Loucy (cell line): ENCODE data around the gene TDP1.

Experiments used
- H2AFZ ChIP-seq: fragments of 200-600 bp; sonication (generic); 2 replicates; pipeline ENCODE4 v1.6.0; 2016; ENCODE audit warnings: antibody characterized with exemption, mild to moderate bottlenecking, low read length, moderate library complexity
- H3F3A ChIP-seq: fragments of 200-600 bp; 2 replicates; pipeline ENCODE4 v1.6.0; 2016; ENCODE audit warnings: antibody characterized with exemption, low read depth, mild to moderate bottlenecking
- H3K27me3 ChIP-seq: fragments of 200-600 bp; sonication (generic); 2 replicates; pipeline ENCODE4 v1.6.1; 2014; ENCODE audit warnings: low read length, mild to moderate bottlenecking; ENCODE audit not compliant: insufficient read depth, poor library complexity, severe bottlenecking
- H3K36me3 ChIP-seq: fragments of 200-600 bp; sonication (generic); 2 replicates; pipeline ENCODE4 v1.6.1; 2016; ENCODE audit warnings: low read length; ENCODE audit not compliant: insufficient read depth
- H3K4me1 ChIP-seq: fragments of 200-600 bp; sonication (generic); 2 replicates; pipeline ENCODE4 v1.5.1; 2014; ENCODE audit warnings: low read length, mild to moderate bottlenecking; ENCODE audit not compliant: insufficient read depth, poor library complexity, severe bottlenecking
- H3K4me2 ChIP-seq: fragments of 200-600 bp; sonication (generic); 2 replicates; pipeline ENCODE4 v1.6.0; 2014; ENCODE audit warnings: antibody characterized with exemption, low read length, low read depth, mild to moderate bottlenecking; ENCODE audit not compliant: poor library complexity, severe bottlenecking
- H3K4me3 ChIP-seq: fragments of 200-600 bp; sonication (generic); 2 replicates; pipeline ENCODE4 v1.5.1; 2014; ENCODE audit warnings: low read length, mild to moderate bottlenecking, mixed read lengths; ENCODE audit not compliant: poor library complexity, severe bottlenecking
- H3K79me2 ChIP-seq: fragments of 200-600 bp; sonication (generic); 2 replicates; pipeline ENCODE4 v1.6.1; 2014; ENCODE audit warnings: low read length; ENCODE audit not compliant: insufficient read depth
- H3K9ac ChIP-seq: fragments of 200-600 bp; sonication (generic); 2 replicates; pipeline ENCODE4 v1.6.0; 2014; ENCODE audit warnings: mild to moderate bottlenecking, low read depth, low read length, moderate library complexity; ENCODE audit not compliant: poor library complexity, severe bottlenecking
- H3K9me2 ChIP-seq: fragments of 200-600 bp; sonication (generic); replicated peaks from 2 replicates; pipeline ENCODE4 v1.6.1; 2016; ENCODE audit warnings: low read depth, low read length, mixed read lengths
- H3K9me3 ChIP-seq: fragments of 200-600 bp; sonication (generic); 2 replicates; pipeline ENCODE4 v1.6.1; 2014; ENCODE audit warnings: mild to moderate bottlenecking, antibody characterized with exemption, low read length, low read depth; ENCODE audit not compliant: insufficient read depth
- H4K20me1 ChIP-seq: fragments of 200-600 bp; sonication (generic); 2 replicates; pipeline ENCODE4 v1.6.0; 2014; ENCODE audit warnings: antibody characterized with exemption, low read length, mild to moderate bottlenecking; ENCODE audit not compliant: insufficient read depth, poor library complexity, severe bottlenecking
- CTCF ChIP-seq: fragments of 200-600 bp; sonication (generic); conservative IDR thresholded peaks from 2 replicates; pipeline ENCODE4 v1.5.1; 2014; ENCODE audit warnings: mild to moderate bottlenecking, antibody characterized with exemption, low read length
- EZH2phosphoT487 ChIP-seq: fragments of 200-600 bp; IDR thresholded peaks from 2 replicates; pipeline ENCODE4 v1.6.1; 2018; ENCODE audit warnings: antibody characterized with exemption, mild to moderate bottlenecking, moderate library complexity, borderline replicate concordance

TDP1 gene

DNA sequence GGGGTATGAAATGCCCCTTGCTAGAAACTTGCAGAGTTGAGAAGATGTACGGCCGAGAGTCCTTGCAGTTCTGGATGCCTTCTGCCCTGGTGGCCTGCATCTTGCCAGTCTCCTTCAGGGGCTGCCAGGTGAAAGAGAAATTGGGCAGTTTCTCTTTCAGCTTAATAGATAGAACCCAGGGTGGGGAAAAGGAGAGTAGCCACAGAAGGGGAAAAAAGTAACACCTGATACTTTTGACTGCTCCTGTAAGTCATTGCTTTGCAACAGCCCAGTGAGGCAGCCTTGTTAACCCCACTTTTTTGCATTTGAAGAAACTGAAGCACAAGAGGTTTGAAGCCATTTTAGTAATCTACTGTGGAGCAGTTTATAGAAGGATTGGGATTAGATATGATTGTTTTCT lies 27.6 kb downstream of the TDP1 start:
- no peak overlapping the region for H2AFZ ChIP-seq
- no peaks in the 10 kb centered on the region for H3F3A ChIP-seq
- H4K20me1 ChIP-seq: no peaks in the 10 kb centered on the region
- no peaks in the 10 kb centered on the region for H3K79me2 ChIP-seq
- H3K9me2 ChIP-seq: no peaks in the 10 kb centered on the region
- H3K9me3 ChIP-seq: no peaks in the 10 kb centered on the region
- H3K27me3 ChIP-seq: no peaks in the 10 kb centered on the region
- no peak overlapping the region for H3K4me3 ChIP-seq
- TF ChIP-seq CTCF (no peak), EZH2phosphoT487 (no peak)
- H3K36me3 ChIP-seq: peaks cover 72% of the 10 kb centered on the region; the same call in 1 of the 2 replicates
- H3K9ac ChIP-seq: no peak overlapping the region
- H3K4me1 ChIP-seq: no peaks in the 10 kb centered on the region
- H3K4me2 ChIP-seq: no peak overlapping the region

- H3K36me3 ChIP-seq: peaks cover 61% of the 10 kb centered on the region; the same call in 1 of the 2 replicates
Observed at GRCh38 chr14:89986462-89987160, 30.9 kb downstream of the TDP1 start.

DNA sequence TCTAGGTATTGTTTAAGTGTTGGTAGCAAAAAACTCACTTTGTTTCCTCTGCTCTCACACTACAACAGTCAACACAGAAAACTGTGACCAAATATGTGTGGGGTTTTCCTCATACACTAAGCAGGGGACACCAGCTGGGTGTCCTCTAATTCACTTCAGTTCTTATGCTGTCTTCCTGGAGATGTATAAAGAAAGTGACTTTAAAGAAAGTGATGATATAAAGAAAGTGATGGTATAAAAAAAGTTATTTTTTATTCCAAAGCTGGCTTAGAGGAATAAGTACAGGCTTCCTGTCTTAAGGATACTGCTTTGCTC lies 31.4 kb downstream of the TDP1 start:
- no peaks in the 10 kb centered on the region for H3K9me2 ChIP-seq
- H3K9me3 ChIP-seq: no peaks in the 10 kb centered on the region
- no peaks in the 10 kb centered on the region for H3K79me2 ChIP-seq
- no peaks in the 10 kb centered on the region for H3K4me1 ChIP-seq
- no peaks in the 10 kb centered on the region for H4K20me1 ChIP-seq
- H3K27me3 ChIP-seq: no peaks in the 10 kb centered on the region
- H3K36me3 ChIP-seq: peaks cover 59% of the 10 kb centered on the region; the same call in 1 of the 2 replicates
- H3K9ac ChIP-seq: no peak overlapping the region
- no peaks in the 10 kb centered on the region for H3F3A ChIP-seq
- no peak overlapping the region for H3K4me2 ChIP-seq
- TF ChIP-seq EZH2phosphoT487 (no peak), CTCF (no peak)
- H3K4me3 ChIP-seq: no peak overlapping the region
- no peak overlapping the region for H2AFZ ChIP-seq

More at GRCh38 chr14:89986462-89987160, 30.9 kb downstream of the TDP1 start:
- Histone ChIP-seq H3K79me2 (no peaks in the 10 kb centered on the region), H3K27me3 (no peaks in the 10 kb centered on the region), H3K4me2 (no peak overlapping the region), H3F3A (no peaks in the 10 kb centered on the region), H3K9me2 (no peaks in the 10 kb centered on the region), H3K9me3 (no peaks in the 10 kb centered on the region), H3K4me3 (no peak overlapping the region), H3K9ac (no peak overlapping the region), H4K20me1 (no peaks in the 10 kb centered on the region), H2AFZ (no peak overlapping the region), H3K4me1 (no peaks in the 10 kb centered on the region)
- TF ChIP-seq CTCF (no peak), EZH2phosphoT487 (no peak)
